HepG2 (cell line): ENCODE measurements around the gene ALG9.

Source experiments
- BORCS8-MEF2B ChIP-seq: sonication (generic); formaldehyde crosslinking; IDR thresholded peaks from 2 replicates; pipeline ENCODE4 v1.8.0; 2022; ENCODE audit warnings: mild to moderate bottlenecking, missing genetic modification reagents
- CBX2 ChIP-seq, 2 experiments: fragments of 200-600 bp in 1 of 2; sonication (generic); formaldehyde crosslinking in 1 of 2; IDR thresholded peaks; 2 replicates each; pipeline versions ENCODE4 v1.7.0 to v1.8.1; 2018 to 2022; ENCODE audit warnings: low read depth in 2 of 2, low read length in 1 of 2, mild to moderate bottlenecking in 1 of 2, missing genetic modification reagents in 1 of 2
- CTCF ChIP-seq: sonication (generic); formaldehyde crosslinking; IDR thresholded peaks from 2 replicates; pipeline ENCODE4 v1.5.0; 2020; ENCODE audit warnings: mild to moderate bottlenecking, missing genetic modification reagents, moderate library complexity
- ELK4 ChIP-seq: sonication (generic); formaldehyde crosslinking; IDR thresholded peaks from 2 replicates; pipeline ENCODE4 v1.9.0; 2021; ENCODE audit warnings: missing genetic modification reagents, borderline replicate concordance
- ESRRA ChIP-seq: sonication (generic); formaldehyde crosslinking; IDR thresholded peaks from 2 replicates; pipeline ENCODE4 v1.5.1; 2020; ENCODE audit warnings: mild to moderate bottlenecking, low read depth, missing genetic modification reagents
- GZF1 ChIP-seq: sonication (generic); formaldehyde crosslinking; IDR thresholded peaks from 2 replicates; pipeline ENCODE4 v1.5.1; 2020; ENCODE audit warnings: mild to moderate bottlenecking, missing genetic modification reagents
- MLX ChIP-seq: IDR thresholded peaks from 2 replicates; pipeline ENCODE4 v1.6.1; 2016
- RBFOX2 ChIP-seq: fragments of 200-400 bp; formaldehyde crosslinking; IDR thresholded peaks from 2 replicates; pipeline ENCODE4 v1.6.1; 2017; ENCODE audit warnings: low read depth, mild to moderate bottlenecking, low read length
- SUZ12 ChIP-seq: fragments of 150-350 bp; IDR thresholded peaks from 2 replicates; pipeline ENCODE4 v1.6.1; 2014; ENCODE audit warnings: low read depth, low read length
- TAF1 ChIP-seq: sonication (generic); formaldehyde crosslinking; IDR thresholded peaks from 2 replicates; pipeline ENCODE4 v1.4.0; 2020; ENCODE audit warnings: missing genetic modification reagents

- TF ChIP-seq GZF1 (no peak), RBFOX2 (no peak), MLX (CRISPR knock-in tag) (no peak), CTCF (CRISPR knock-in tag) (no peak), ESRRA (CRISPR knock-in tag) (no peak), CBX2 (IDR thresholded peaks at IDR 0.05; ENCODE audit: low read depth, low read length) (no peak), CBX2 (CRISPR knock-in tag; IDR thresholded peaks at IDR 0.05; ENCODE audit: low read depth) (no peak), ELK4 (CRISPR knock-in tag) (no peak), BORCS8-MEF2B (CRISPR knock-in tag) (no peak), TAF1 (no peak), SUZ12 (no peak)
Observed at GRCh38 chr11:111762526-111762925, 108.9 kb downstream of the ALG9 start.
